ENCODE data around the gene PTPRN2.

DNA sequence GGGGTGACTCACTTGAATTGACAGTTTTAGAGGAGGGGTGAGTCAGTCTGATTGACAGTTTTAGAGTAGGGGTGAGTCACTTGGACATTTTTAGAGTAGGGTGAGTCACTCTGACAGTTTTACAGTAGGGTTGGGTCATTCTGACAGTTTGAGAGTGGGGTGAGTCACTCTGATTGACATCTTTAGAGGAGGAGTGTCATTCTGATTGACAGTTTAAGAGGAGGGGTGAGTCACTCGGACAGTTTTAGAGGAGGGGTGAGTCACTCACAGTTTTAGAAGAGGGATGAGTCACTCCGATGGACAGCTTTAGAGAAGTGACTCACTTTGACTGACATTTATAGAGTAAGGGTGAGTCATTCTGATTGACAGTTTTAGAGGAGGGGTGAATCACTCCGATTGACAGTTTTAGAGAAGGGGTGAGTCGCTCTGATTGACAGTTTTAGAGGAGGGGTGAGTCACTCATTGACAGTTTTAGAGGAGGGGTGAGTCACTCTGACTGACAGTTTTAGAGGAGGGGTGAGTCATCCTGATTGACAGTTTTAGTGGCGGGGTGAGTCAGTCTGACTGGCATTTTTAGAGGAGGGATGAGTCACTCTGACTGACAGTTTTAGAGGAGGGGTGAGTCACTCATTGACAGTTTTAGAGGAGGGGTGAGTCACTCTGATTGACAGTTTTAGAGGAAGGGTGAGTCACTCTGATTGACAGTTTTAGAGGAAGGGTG, 655.0 kb downstream of the PTPRN2 start:
- TF ChIP-seq, protein P1, sequence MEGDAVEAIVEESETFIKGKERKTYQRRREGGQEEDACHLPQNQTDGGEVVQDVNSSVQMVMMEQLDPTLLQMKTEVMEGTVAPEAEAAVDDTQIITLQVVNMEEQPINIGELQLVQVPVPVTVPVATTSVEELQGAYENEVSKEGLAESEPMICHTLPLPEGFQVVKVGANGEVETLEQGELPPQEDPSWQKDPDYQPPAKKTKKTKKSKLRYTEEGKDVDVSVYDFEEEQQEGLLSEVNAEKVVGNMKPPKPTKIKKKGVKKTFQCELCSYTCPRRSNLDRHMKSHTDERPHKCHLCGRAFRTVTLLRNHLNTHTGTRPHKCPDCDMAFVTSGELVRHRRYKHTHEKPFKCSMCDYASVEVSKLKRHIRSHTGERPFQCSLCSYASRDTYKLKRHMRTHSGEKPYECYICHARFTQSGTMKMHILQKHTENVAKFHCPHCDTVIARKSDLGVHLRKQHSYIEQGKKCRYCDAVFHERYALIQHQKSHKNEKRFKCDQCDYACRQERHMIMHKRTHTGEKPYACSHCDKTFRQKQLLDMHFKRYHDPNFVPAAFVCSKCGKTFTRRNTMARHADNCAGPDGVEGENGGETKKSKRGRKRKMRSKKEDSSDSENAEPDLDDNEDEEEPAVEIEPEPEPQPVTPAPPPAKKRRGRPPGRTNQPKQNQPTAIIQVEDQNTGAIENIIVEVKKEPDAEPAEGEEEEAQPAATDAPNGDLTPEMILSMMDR (IDR thresholded peaks at IDR 0.05; ENCODE audit: control extremely low read depth in 1 of 3, insufficient read depth in 1 of 3, low read depth in 1 of 3, low read length in 3 of 3): no peak
- no peak for TF ChIP-seq RFX5 (IDR thresholded peaks at IDR 0.05; ENCODE audit: borderline replicate concordance, low read depth, low read length)

Data from H1 (cell line).